Kidney glomerular epithelial cell (primary cell): ENCODE measurements around the gene SNTG2.

Source experiments
- DNase-seq: peaks from one replicate; lab custom pipeline; 2025; lab: John Stamatoyannopoulos, UW

Gene SNTG2

GRCh38 chr2:1147873-1148612 is 197.4 kb downstream of the SNTG2 start:
- no peak for DNase-seq

- no peak for DNase-seq
Measured at GRCh38 chr2:1150724-1151511, 200.3 kb downstream of the SNTG2 start.

- DNase-seq: no peak
Measured at GRCh38 chr2:1152375-1152774, 201.7 kb downstream of the SNTG2 start.

- no peak for DNase-seq
Measured at GRCh38 chr2:1153920-1154319, 203.3 kb downstream of the SNTG2 start.

GRCh38 chr2:1154710-1155594 is 204.3 kb downstream of the SNTG2 start:
- no peak for DNase-seq

GRCh38 chr2:1156059-1156458 is 205.4 kb downstream of the SNTG2 start:
- no peak for DNase-seq

- no peak for DNase-seq
Measured at GRCh38 chr2:1156531-1156930, 205.9 kb downstream of the SNTG2 start.

GRCh38 chr2:1157107-1157506 is 206.5 kb downstream of the SNTG2 start:
- DNase-seq: no peak

- no peak for DNase-seq
Measured at GRCh38 chr2:1159013-1159412, 208.4 kb downstream of the SNTG2 start.

- DNase-seq: no peak
Measured at GRCh38 chr2:1162246-1162645, 211.6 kb downstream of the SNTG2 start.

GRCh38 chr2:1162768-1163584 is 212.3 kb downstream of the SNTG2 start:
- DNase-seq: peak; percentile 64

GRCh38 chr2:1166976-1167375 is 216.3 kb downstream of the SNTG2 start:
- DNase-seq: no peak

- DNase-seq: no peak
Measured at GRCh38 chr2:1168846-1169245, 218.2 kb downstream of the SNTG2 start.

GRCh38 chr2:1169291-1169949 is 218.8 kb downstream of the SNTG2 start:
- no peak for DNase-seq

GRCh38 chr2:1170241-1170640 is 219.6 kb downstream of the SNTG2 start:
- no peak for DNase-seq

GRCh38 chr2:1170711-1171110 is 220.1 kb downstream of the SNTG2 start:
- DNase-seq: no peak

- DNase-seq: no peak
Measured at GRCh38 chr2:1173528-1173927, 222.9 kb downstream of the SNTG2 start.

- no peak for DNase-seq
Measured at GRCh38 chr2:1181893-1182292, 231.2 kb downstream of the SNTG2 start.

- DNase-seq: no peak
Measured at GRCh38 chr2:1183300-1183699, 232.7 kb downstream of the SNTG2 start.

- no peak for DNase-seq
Measured at GRCh38 chr2:1186421-1186820, 235.8 kb downstream of the SNTG2 start.

GRCh38 chr2:1187189-1187588 is 236.5 kb downstream of the SNTG2 start:
- no peak for DNase-seq
